H1 (cell line): ENCODE measurements around the gene MCF2L2. TPM values are rescaled to one million over a fixed set of nuclear protein-coding genes. Genes with fewer than 3 reads are reported as not detected.

ENCODE experiments used
- CTCF ChIA-PET: fragments of 300-600 bp; sonication (Branson Sonifier 250); formaldehyde crosslinking; loops from one replicate; lab custom pipeline; 2021; ENCODE audit not compliant: partially characterized antibody; lab: Charles Lee
- POLR2A ChIA-PET: fragments of 300-600 bp; sonication (Branson Sonifier 250); formaldehyde crosslinking; loops from one replicate; lab custom pipeline; 2021; ENCODE audit warnings: inconsistent platforms; ENCODE audit not compliant: partially characterized antibody; lab: Charles Lee
- DNase-seq, 2 experiments: peaks; one replicate each; pipeline versions ENCODE4 v3.0.0 to v3.0.0-alpha.2; 2010 to 2022; ENCODE audit warnings: low spot score in 2 of 2, low read depth in 1 of 2, mixed read lengths in 1 of 2
- FAIRE-seq: peaks from 2 replicates; lab custom pipeline; 2011; peaks lifted over from hg19 to GRCh38; lab: Jason Lieb, UNC
- H2AFZ ChIP-seq: 2 replicates; pipeline ENCODE4 v1.8.1; 2012; ENCODE audit warnings: low read length, inconsistent platforms
- H2AK5ac ChIP-seq: 2 replicates; pipeline ENCODE4 v1.6.1; 2013; ENCODE audit warnings: low read depth, low read length
- H2BK120ac ChIP-seq: replicated peaks from 2 replicates; pipeline ENCODE3; 2013; ENCODE audit warnings: low read depth, low read length, inconsistent platforms
- H2BK12ac ChIP-seq: 2 replicates; pipeline ENCODE4 v1.6.1; 2013; ENCODE audit warnings: low read depth, low read length
- H2BK15ac ChIP-seq: 2 replicates; pipeline ENCODE4 v1.6.1; 2013; ENCODE audit warnings: low read length
- H2BK20ac ChIP-seq: 2 replicates; pipeline ENCODE4 v1.6.1; 2013; ENCODE audit warnings: low read length
- H2BK5ac ChIP-seq: 2 replicates; pipeline ENCODE4 v1.6.1; 2013; ENCODE audit warnings: low read depth, low read length
- H3K14ac ChIP-seq: 2 replicates; pipeline ENCODE4 v1.6.1; 2013; ENCODE audit warnings: inconsistent platforms; ENCODE audit not compliant: insufficient read length
- H3K18ac ChIP-seq: 2 replicates; pipeline ENCODE4 v1.6.1; 2013; ENCODE audit warnings: low read length; ENCODE audit errors: extremely low read depth
- H3K23ac ChIP-seq: 2 replicates; pipeline ENCODE4 v1.6.1; 2013; ENCODE audit warnings: inconsistent platforms; ENCODE audit not compliant: insufficient read length
- H3K23me2 ChIP-seq: 2 replicates; pipeline ENCODE4 v1.6.1; 2013; ENCODE audit warnings: low read depth, low read length
- H3K27ac ChIP-seq: 2 replicates; pipeline ENCODE4 v1.6.1; 2011; ENCODE audit warnings: low read depth, low read length, inconsistent platforms
- H3K27me3 ChIP-seq, 4 experiments: replicated peaks in 1 of 4; 1 replicate in 1 of 4; 2 replicates in 3 of 4; pipeline versions ENCODE4 v1.6.1 to v1.8.1; 2011 to 2013; ENCODE audit warnings: low read length in 3 of 4, mild to moderate bottlenecking in 3 of 4, inconsistent platforms in 2 of 4, mixed read lengths in 2 of 4, moderate library complexity in 1 of 4; ENCODE audit not compliant: control insufficient read depth in 3 of 4, insufficient read depth in 3 of 4; ENCODE audit errors: extremely low read depth in 1 of 4
- H3K36me3 ChIP-seq, 4 experiments: 2 replicates each; pipeline versions ENCODE4 v1.6.1 to v1.8.1; 2011 to 2013; ENCODE audit warnings: mild to moderate bottlenecking in 4 of 4, low read length in 3 of 4, moderate library complexity in 2 of 4, control low read depth in 1 of 4, inconsistent platforms in 1 of 4; ENCODE audit not compliant: insufficient read depth in 4 of 4, control insufficient read depth in 2 of 4
- H3K4ac ChIP-seq: replicated peaks from 2 replicates; pipeline ENCODE3; 2013; ENCODE audit warnings: low read length, low read depth, mixed read lengths, inconsistent platforms; ENCODE audit not compliant: insufficient read length
- H3K4me1 ChIP-seq, 4 experiments: replicated peaks in 1 of 4; 1 replicate in 1 of 4; 2 replicates in 3 of 4; pipeline versions ENCODE4 v1.6.1 to v1.8.1; 2011 to 2013; ENCODE audit warnings: low read length in 3 of 4, inconsistent platforms in 2 of 4, mixed read lengths in 1 of 4; ENCODE audit not compliant: insufficient read depth in 4 of 4, control insufficient read depth in 3 of 4
- H3K4me2 ChIP-seq, 2 experiments: 2 replicates each; pipeline versions ENCODE4 v1.6.1 to v1.8.1; 2011 to 2013; ENCODE audit warnings: low read depth in 2 of 2, low read length in 2 of 2, control low read depth in 1 of 2, inconsistent platforms in 1 of 2, mild to moderate bottlenecking in 1 of 2; ENCODE audit not compliant: insufficient read depth in 1 of 2
- H3K4me3 ChIP-seq, 4 experiments: fragments of 200-600, 300-600 bp in 1 of 4; sonication (generic), shearing (Covaris generic), sonication (Bioruptor Twin) in 1 of 4; 2 replicates each; pipeline versions ENCODE4 v1.5.1 to v1.8.1; 2011 to 2016; ENCODE audit warnings: low read length in 4 of 4, low read depth in 3 of 4, control low read depth in 2 of 4, inconsistent platforms in 2 of 4, mild to moderate bottlenecking in 2 of 4, mixed read lengths in 1 of 4, moderate library complexity in 1 of 4; ENCODE audit not compliant: insufficient read depth in 2 of 4; ENCODE audit errors: extremely low read depth in 1 of 4
- H3K56ac ChIP-seq: replicated peaks from 2 replicates; pipeline ENCODE3; 2013; ENCODE audit warnings: low read depth, mild to moderate bottlenecking, mixed read lengths, low read length, inconsistent platforms; ENCODE audit not compliant: insufficient read length
- H3K79me1 ChIP-seq: 2 replicates; pipeline ENCODE4 v1.6.1; 2013; ENCODE audit warnings: low read depth, low read length, control low read depth
- H3K79me2 ChIP-seq, 2 experiments: 2 replicates each; pipeline versions ENCODE4 v1.6.1 to v1.8.1; 2012 to 2013; ENCODE audit warnings: low read length in 2 of 2, mild to moderate bottlenecking in 2 of 2, inconsistent platforms in 1 of 2; ENCODE audit not compliant: insufficient read depth in 2 of 2, control insufficient read depth in 1 of 2
- H3K9ac ChIP-seq, 4 experiments: replicated peaks in 1 of 4; 1 replicate in 1 of 4; 2 replicates in 3 of 4; pipeline versions ENCODE4 v1.6.1 to v1.8.1; 2011 to 2013; ENCODE audit warnings: low read depth in 3 of 4, low read length in 3 of 4, control low read depth in 2 of 4, mild to moderate bottlenecking in 2 of 4, moderate library complexity in 2 of 4, inconsistent platforms in 1 of 4; ENCODE audit errors: extremely low read depth in 1 of 4
- H3K9me3 ChIP-seq, 2 experiments: 2 replicates each; pipeline versions ENCODE4 v1.6.1 to v1.8.1; 2012 to 2013; ENCODE audit warnings: mild to moderate bottlenecking in 2 of 2, moderate library complexity in 2 of 2, control low read depth in 1 of 2, inconsistent platforms in 1 of 2, low read depth in 1 of 2, low read length in 1 of 2, mixed read lengths in 1 of 2; ENCODE audit not compliant: insufficient read depth in 2 of 2
- H4K20me1 ChIP-seq, 2 experiments: replicated peaks in 1 of 2; 2 replicates each; pipeline versions ENCODE3 to v1.8.1; 2011 to 2013; ENCODE audit warnings: inconsistent platforms in 2 of 2, low read length in 2 of 2, mild to moderate bottlenecking in 1 of 2; ENCODE audit not compliant: insufficient read depth in 2 of 2, control insufficient read depth in 1 of 2
- H4K5ac ChIP-seq: 2 replicates; pipeline ENCODE4 v1.6.1; 2013; ENCODE audit warnings: low read length, low read depth, mixed read lengths, inconsistent platforms; ENCODE audit not compliant: insufficient read length
- H4K8ac ChIP-seq: 2 replicates; pipeline ENCODE4 v1.8.0; 2013; ENCODE audit warnings: mild to moderate bottlenecking, moderate library complexity, low read length, inconsistent platforms; ENCODE audit not compliant: insufficient read depth; ENCODE audit errors: extremely low read depth
- H4K91ac ChIP-seq: replicated peaks from 2 replicates; pipeline ENCODE3; 2013; ENCODE audit warnings: low read length, mixed read lengths, inconsistent platforms; ENCODE audit not compliant: insufficient read length
- EP300 ChIP-seq, 2 experiments: IDR thresholded peaks; 1 replicate in 1 of 2; 2 replicates in 1 of 2; pipeline ENCODE4 v1.6.1; 2011 to 2012; ENCODE audit warnings: low read depth in 2 of 2, low read length in 2 of 2, mild to moderate bottlenecking in 2 of 2, borderline replicate concordance in 1 of 2, inconsistent platforms in 1 of 2, moderate library complexity in 1 of 2
- SIRT6 ChIP-seq: IDR thresholded peaks from one replicate; pipeline ENCODE4 v1.7.1; 2012; ENCODE audit warnings: low read length, inconsistent platforms
- TCF12 ChIP-seq: IDR thresholded peaks from 2 replicates; pipeline ENCODE4 v1.6.1; 2011; ENCODE audit warnings: low read depth, mild to moderate bottlenecking, low read length
- YY1 ChIP-seq: IDR thresholded peaks from 2 replicates; pipeline ENCODE4 v1.6.1; 2011; ENCODE audit warnings: low read depth, mild to moderate bottlenecking, low read length
- WGBS, 2 experiments: shearing (Covaris generic) in 1 of 2; methylation state at CpG; one replicate each; pipeline versions ENCODE4 v1.1.6 to v1.1.7; 2013 to 2015; ENCODE audit warnings: low lambda C conversion rate in 2 of 2, mixed read lengths in 2 of 2, inconsistent platforms in 1 of 2, low coverage in 1 of 2, missing lambda C conversion rate in 1 of 2; ENCODE audit not compliant: insufficient replicate concordance in 2 of 2, insufficient coverage in 1 of 2, insufficient read length in 1 of 2; ENCODE audit errors: extremely low coverage in 1 of 2, missing lambda C conversion rate in 1 of 2; 5-methylcytosine and 5-hydroxymethylcytosine counted together
- polyA plus RNA-seq, 7 experiments: library from polyadenylated mRNA; depleted of rRNA in 3 of 7; stranded (reverse) in 5 of 7; unstranded in 2 of 7; fragments of >200 nt in 5 of 7; fragments of 200-250 nt in 2 of 7; gene quantifications; 1 replicate in 5 of 7; 2 replicates in 1 of 7; 4 replicates in 1 of 7; pipeline versions ENCODE4 v1.2.1 to v1.2.3, GENCODE V29; 2011 to 2013; ENCODE audit warnings: missing spikeins in 2 of 7, mixed read lengths in 2 of 7
- total RNA-seq: library from RNA; stranded (reverse); fragmentation: NEBNext Ultra II Directional; extraction: Animal tissue kit (Norgen Biotek cat#: 25700); gene quantifications from 2 replicates; pipeline ENCODE4 v1.2.1, GENCODE V29; 2021

The MCF2L2 gene
- total and polyA plus RNA-seq, 2 of the 8 experiments (the other 6 are each of a cell fraction or from before 2014, with no cell fraction given), result 4.1 to 13.7 TPM

DNA sequence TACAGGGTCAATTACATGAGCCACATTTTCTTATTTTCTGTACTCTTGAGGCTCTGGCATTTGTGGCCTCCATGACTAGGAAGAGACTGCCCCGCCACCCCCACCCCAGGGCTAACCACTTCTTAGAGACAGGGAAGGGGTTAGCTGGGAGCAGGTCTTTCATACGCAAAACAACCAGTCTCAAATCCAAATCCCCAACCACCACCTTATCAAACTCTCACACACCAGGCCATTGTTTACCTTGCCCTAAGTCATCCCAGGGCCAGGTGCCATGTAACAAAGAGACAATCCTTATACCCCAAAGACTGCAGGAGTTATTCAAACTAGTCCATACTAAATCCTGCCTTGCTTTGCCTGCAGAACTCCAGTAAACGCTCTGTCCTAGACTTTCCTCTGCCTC lies 97.5 kb downstream of the MCF2L2 start:
- H3K36me3 ChIP-seq, result no peaks in the 10 kb centered on the region
- no peak overlapping the region for H2BK15ac ChIP-seq
- no peaks in the 10 kb centered on the region for H3K27me3 ChIP-seq
- H2BK120ac ChIP-seq, result no peak overlapping the region
- H3K4ac ChIP-seq, result no peak overlapping the region
- H4K8ac ChIP-seq, result no peak overlapping the region
- no peak overlapping the region for H3K9ac ChIP-seq
- TF ChIP-seq EP300 (IDR thresholded peaks at IDR 0.05; ENCODE audit: borderline replicate concordance in 1 of 2, low read depth in 2 of 2, low read length in 2 of 2) (peak in 1 of 2 experiments; percentile 11; a peak in 1 of 3 replicates), YY1 (peak; percentile 52; the same call in 1 of the 2 replicates), SIRT6 (no peak), TCF12 (0 out of 2 replicates have a peak, but pooled peaks have one; percentile 67)
- no peaks in the 10 kb centered on the region for H4K20me1 ChIP-seq
- H3K79me2 ChIP-seq, result no peaks in the 10 kb centered on the region
- H2AFZ ChIP-seq, result no peak overlapping the region
- peak overlapping the region; percentile 19 to 56; a peak in 3 of 4 replicates for H3K4me2 ChIP-seq
- ChIA-PET POLR2A (no interaction called here), CTCF (no interaction called here)
- H4K91ac ChIP-seq, result no peak overlapping the region
- H4K5ac ChIP-seq, result no peak overlapping the region
- no peak overlapping the region for H3K27ac ChIP-seq
- WGBS, 2 experiments, result 42% methylated on average over 3 of the region's 3 CpGs; no CpG with 5 or more reads in 1 of the 2 experiments
- no peak overlapping the region for H3K14ac ChIP-seq
- no peaks in the 10 kb centered on the region for H3K23me2 ChIP-seq
- FAIRE-seq (peak; percentile 78), DNase-seq (peak in 1 of 2 experiments; percentile 19)
- no peaks in the 10 kb centered on the region for H3K9me3 ChIP-seq
- H3K4me1 ChIP-seq, result peaks cover 2 to 11% (median 7%) of the 10 kb centered on the region in 4 experiments; a peak in 4 of 7 replicates
- no peaks in the 10 kb centered on the region for H3K79me1 ChIP-seq
- no peak overlapping the region for H2BK20ac ChIP-seq
- H3K18ac ChIP-seq, result no peak overlapping the region; the same call in 1 of the 2 replicates
- H3K4me3 ChIP-seq, result 0 out of 8 replicates have a peak overlapping the region, but pooled peaks of 1 of the 4 experiments have one; percentile 3
- H2BK5ac ChIP-seq, result no peak overlapping the region
- peak overlapping the region; percentile 20; the same call in 1 of the 2 replicates for H2BK12ac ChIP-seq
- H2AK5ac ChIP-seq, result no peak overlapping the region
- no peak overlapping the region for H3K56ac ChIP-seq
- no peak overlapping the region for H3K23ac ChIP-seq
